HCT116 (cell line): ENCODE measurements around the gene INPP5D. TPM values are rescaled to one million over a fixed set of nuclear protein-coding genes. Genes with fewer than 3 reads are reported as not detected.

Experiments used
- ATAC-seq: fragments of 200-7000 bp; cut with Tn5 transposase; 2 replicates; pipeline ENCODE4 v1.9.1; 2020; ENCODE audit warnings: mild to moderate bottlenecking, moderate library complexity
- BruUV-seq: library from RNA; stranded (reverse); fragments of 400-500 nt; replicated peaks from 2 replicates; lab custom pipeline; 2021; lab: Mats Ljungman, UMichigan
- CTCF ChIA-PET: fragments of 300-600 bp; sonication (Branson Sonifier 250); formaldehyde crosslinking; loops from one replicate; lab custom pipeline; 2021; ENCODE audit warnings: antibody characterized with exemption; lab: Charles Lee
- POLR2A ChIA-PET: fragments of 300-600, 350-600 bp; sonication (Branson Sonifier 250); formaldehyde crosslinking; loops from one replicate; lab custom pipeline; 2021; ENCODE audit warnings: antibody characterized with exemption; lab: Charles Lee
- RAD21 ChIA-PET, 2 experiments: fragments of 300-600 bp; sonication (Branson Sonifier 250); formaldehyde crosslinking; loops; one replicate each; lab custom pipeline; 2023; ENCODE audit warnings: low total read pairs in 2 of 2; ENCODE audit not compliant: uncharacterized antibody in 2 of 2, unreplicated experiment in 2 of 2, low non-redundant PET in 1 of 2; lab: Charles Lee
- DNase-seq: peaks from one replicate; pipeline ENCODE4 v3.0.0-alpha.2; 2010; ENCODE audit warnings: low read depth, low spot score
- H2AFZ ChIP-seq: fragments of 200-600 bp; shearing (Covaris generic), sonication (generic); 2 replicates; pipeline ENCODE4 v1.6.1; 2017; ENCODE audit warnings: low read depth, mixed run types, mixed read lengths, antibody characterized with exemption, low read length; ENCODE audit not compliant: poor library complexity, severe bottlenecking
- H3K27ac ChIP-seq: 2 replicates; pipeline ENCODE4 v1.5.1; 2012; ENCODE audit warnings: low read depth, low read length
- H3K27me3 ChIP-seq: fragments of 200-600 bp; sonication (generic); 2 replicates; pipeline ENCODE4 v1.6.1; 2016; ENCODE audit warnings: mixed run types, low read length, mixed read lengths; ENCODE audit not compliant: insufficient read depth
- H3K36me3 ChIP-seq, 2 experiments: fragments of 200-500 bp in 1 of 2; fragments of 200-600 bp in 1 of 2; sonication (Bioruptor generic) in 1 of 2; sonication (generic) in 1 of 2; 2 replicates each; pipeline versions ENCODE4 v1.5.1 to v1.6.1; 2014 to 2016; ENCODE audit warnings: low read length in 2 of 2, inconsistent platforms in 1 of 2, mixed read lengths in 1 of 2, mixed run types in 1 of 2; ENCODE audit not compliant: insufficient read depth in 2 of 2, control insufficient read depth in 1 of 2
- H3K4me1 ChIP-seq, 2 experiments: fragments of 200-600 bp in 1 of 2; sonication (generic) in 1 of 2; 2 replicates each; pipeline versions ENCODE4 v1.5.1 to v1.6.1; 2012 to 2017; ENCODE audit warnings: low read length in 2 of 2, inconsistent platforms in 1 of 2, mild to moderate bottlenecking in 1 of 2, mixed read lengths in 1 of 2, mixed run types in 1 of 2, moderate library complexity in 1 of 2; ENCODE audit not compliant: insufficient read depth in 2 of 2, control insufficient read depth in 1 of 2
- H3K4me2 ChIP-seq: fragments of 200-600 bp; sonication (generic); 2 replicates; pipeline ENCODE4 v1.6.1; 2017; ENCODE audit warnings: mixed run types, low read length, mixed read lengths
- H3K4me3 ChIP-seq, 2 experiments: fragments of 200-600 bp in 1 of 2; sonication (generic) in 1 of 2; replicated peaks in 1 of 2; 2 replicates each; pipeline ENCODE4 v1.5.1; 2011 to 2016; ENCODE audit warnings: low read length in 2 of 2, control low read depth in 1 of 2, low read depth in 1 of 2, mild to moderate bottlenecking in 1 of 2, mixed read lengths in 1 of 2, mixed run types in 1 of 2
- H3K79me2 ChIP-seq: fragments of 200-600 bp; sonication (generic); 2 replicates; pipeline ENCODE4 v1.6.1; 2017; ENCODE audit warnings: mild to moderate bottlenecking, mixed run types, low read length, moderate library complexity, mixed read lengths; ENCODE audit not compliant: insufficient read depth
- H3K9ac ChIP-seq: fragments of 200-600 bp; sonication (generic); 2 replicates; pipeline ENCODE4 v1.6.1; 2016; ENCODE audit warnings: low read length, mixed read lengths
- H3K9me2 ChIP-seq: fragments of 200-600 bp; sonication (generic), shearing (Covaris generic); 2 replicates; pipeline ENCODE4 v1.6.1; 2017; ENCODE audit warnings: mixed run types, mild to moderate bottlenecking, moderate library complexity; ENCODE audit not compliant: insufficient read depth
- H3K9me3 ChIP-seq, 2 experiments: fragments of 200-500 bp in 1 of 2; fragments of 200-600 bp in 1 of 2; sonication (Bioruptor generic) in 1 of 2; sonication (generic) in 1 of 2; 2 replicates each; pipeline ENCODE4 v1.6.1; 2014 to 2017; ENCODE audit warnings: low read length in 2 of 2, mixed read lengths in 2 of 2, inconsistent platforms in 1 of 2, low read depth in 1 of 2, mild to moderate bottlenecking in 1 of 2, mixed run types in 1 of 2, moderate library complexity in 1 of 2; ENCODE audit not compliant: control insufficient read depth in 1 of 2, insufficient read depth in 1 of 2
- H4K20me1 ChIP-seq: fragments of 200-600 bp; sonication (generic), shearing (Covaris generic); 2 replicates; pipeline ENCODE4 v1.6.1; 2017; ENCODE audit warnings: mixed run types, mild to moderate bottlenecking, moderate library complexity; ENCODE audit not compliant: insufficient read depth
- CBX3 ChIP-seq: IDR thresholded peaks from 2 replicates; pipeline ENCODE4 v1.6.1; 2012; ENCODE audit warnings: low read depth
- EGR1 ChIP-seq: IDR thresholded peaks from 2 replicates; pipeline ENCODE4 v1.6.1; 2012; ENCODE audit warnings: low read depth
- EZH2 ChIP-seq: fragments of 200-600 bp; sonication (generic); IDR thresholded peaks from 2 replicates; pipeline ENCODE4 v1.6.1; 2017; ENCODE audit warnings: antibody characterized with exemption, mixed run types
- EZH2phosphoT487 ChIP-seq: fragments of 200-600 bp; IDR thresholded peaks from 2 replicates; pipeline ENCODE4 v1.6.1; 2018; ENCODE audit warnings: antibody characterized with exemption, borderline replicate concordance
- POLR2A ChIP-seq: IDR thresholded peaks from 2 replicates; pipeline ENCODE4 v1.7.0; 2011; ENCODE audit warnings: borderline replicate concordance; ENCODE audit not compliant: insufficient read depth, insufficient read length; ENCODE audit errors: extremely low read depth
- POLR2AphosphoS5 ChIP-seq: IDR thresholded peaks from 2 replicates; pipeline ENCODE4 v1.6.1; 2011; ENCODE audit warnings: mild to moderate bottlenecking, low read depth, low read length, moderate library complexity
- RAD21 ChIP-seq: IDR thresholded peaks from 2 replicates; pipeline ENCODE4 v1.6.1; 2012; ENCODE audit warnings: low read depth, mild to moderate bottlenecking
- SIN3A ChIP-seq: IDR thresholded peaks from 2 replicates; pipeline ENCODE4 v1.6.1; 2012; ENCODE audit warnings: low read depth
- SP1 ChIP-seq: IDR thresholded peaks from 2 replicates; pipeline ENCODE4 v1.6.1; 2012; ENCODE audit warnings: low read depth
- SRF ChIP-seq: IDR thresholded peaks from 2 replicates; pipeline ENCODE4 v1.6.1; 2012; ENCODE audit warnings: low read depth
- TCF7L2 ChIP-seq: IDR thresholded peaks from 2 replicates; pipeline ENCODE4 v1.7.0; 2011; ENCODE audit warnings: borderline replicate concordance, inconsistent platforms; ENCODE audit not compliant: insufficient read depth, insufficient read length; ENCODE audit errors: extremely low read depth
- YY1 ChIP-seq: IDR thresholded peaks from 2 replicates; pipeline ENCODE4 v1.6.1; 2011; ENCODE audit warnings: low read length, low read depth, moderate library complexity, mild to moderate bottlenecking; ENCODE audit not compliant: insufficient replicate concordance; ENCODE audit errors: extremely low read depth
- ZFX ChIP-seq: fragments of 450-650 bp; IDR thresholded peaks from 2 replicates; pipeline ENCODE4 v1.6.1; 2017
- ZNF274 ChIP-seq: fragments of 200-500 bp; sonication (Bioruptor generic); IDR thresholded peaks from 2 replicates; pipeline ENCODE4 v1.6.1; 2014; ENCODE audit warnings: mild to moderate bottlenecking, low read depth, low read length, inconsistent platforms
- intact Hi-C: fragments of 100-400 bp; cut with micrococcal nuclease; formaldehyde crosslinking; loops from 2 replicates; pipeline ENCODE4 v1.10.0; 2022
- total RNA-seq: library from RNA; stranded (reverse); gene quantifications from one replicate; pipeline ENCODE4 v1.2.1, GENCODE V29; 2021; ENCODE audit not compliant: unreplicated experiment
- TF ChIP-seq, protein P1 (sequence below): IDR thresholded peaks from 2 replicates; pipeline ENCODE4 v1.6.1; 2012
- TF ChIP-seq, protein P2 (sequence below): IDR thresholded peaks from 2 replicates; pipeline ENCODE4 v1.6.1; 2012

INPP5D gene
- total RNA-seq, 1 experiment from 2014 or later, result 1.8 TPM

DNA sequence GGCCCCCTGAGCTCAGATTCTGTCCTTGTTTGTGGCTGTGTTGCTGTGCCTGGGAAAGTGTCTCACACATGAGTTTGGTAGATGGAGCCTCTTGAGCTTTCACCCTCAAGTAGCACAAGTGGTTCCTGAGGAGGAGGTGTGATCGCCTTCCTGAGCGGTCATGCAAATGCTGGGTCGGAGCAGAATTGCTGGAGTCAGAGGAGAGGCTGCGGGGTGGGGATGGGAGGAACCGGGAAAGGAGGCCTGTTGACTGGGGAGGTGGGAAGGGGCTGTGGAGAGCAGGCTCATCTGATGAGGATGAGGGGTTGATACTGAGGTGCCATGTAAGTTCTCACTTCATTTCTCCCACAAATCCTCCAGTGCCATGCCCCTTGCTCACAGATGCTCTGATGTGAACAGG, 142.9 kb downstream of the INPP5D start:
- H3K27me3 ChIP-seq, result no peaks in the 10 kb centered on the region
- no peak overlapping the region for H3K9ac ChIP-seq
- no TSS peak for BruUV-seq
- H3K9me3 ChIP-seq, result no peaks in the 10 kb centered on the region
- no peaks in the 10 kb centered on the region for H3K79me2 ChIP-seq
- H3K4me2 ChIP-seq, result no peak overlapping the region
- H3K4me3 ChIP-seq, result no peak overlapping the region
- H4K20me1 ChIP-seq, result no peaks in the 10 kb centered on the region
- ChIA-PET POLR2A (no interaction called here), RAD21 (no interaction called here)
- H2AFZ ChIP-seq, result no peak overlapping the region
- no peaks in the 10 kb centered on the region for H3K36me3 ChIP-seq
- H3K4me1 ChIP-seq, result peaks cover 4 to 7% of the 10 kb centered on the region in 2 experiments
- no peaks in the 10 kb centered on the region for H3K9me2 ChIP-seq
- ATAC-seq (no peak), DNase-seq (no peak)
- intact Hi-C loops, result no loop called here
- TF ChIP-seq SP1, result no peak
- no peak for TF ChIP-seq EZH2
- TF ChIP-seq POLR2A, result no peak
- TF ChIP-seq, all 23 proteins: peak for 0
- CTCF ChIA-PET, result no interaction called here
- no peak overlapping the region for H3K27ac ChIP-seq

DNA sequence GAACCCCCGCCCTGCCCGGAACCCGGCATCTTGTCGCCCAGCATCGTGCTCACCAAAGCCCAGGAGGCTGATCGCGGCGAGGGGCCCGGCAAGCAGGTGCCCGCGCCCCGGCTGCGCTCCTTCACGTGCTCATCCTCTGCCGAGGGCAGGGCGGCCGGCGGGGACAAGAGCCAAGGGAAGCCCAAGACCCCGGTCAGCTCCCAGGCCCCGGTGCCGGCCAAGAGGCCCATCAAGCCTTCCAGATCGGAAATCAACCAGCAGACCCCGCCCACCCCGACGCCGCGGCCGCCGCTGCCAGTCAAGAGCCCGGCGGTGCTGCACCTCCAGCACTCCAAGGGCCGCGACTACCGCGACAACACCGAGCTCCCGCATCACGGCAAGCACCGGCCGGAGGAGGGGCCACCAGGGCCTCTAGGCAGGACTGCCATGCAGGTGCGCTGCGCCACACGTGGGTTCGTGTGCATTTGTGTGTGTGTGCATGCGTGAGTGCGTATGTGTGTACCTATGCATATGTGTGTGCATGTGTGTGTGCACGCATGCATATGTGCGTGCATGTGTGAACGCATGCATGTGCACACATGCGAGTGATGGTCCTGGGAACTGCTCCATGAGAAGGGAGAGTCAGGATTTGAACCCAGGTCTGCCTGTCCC, 144.3 kb downstream of the INPP5D start:
- POLR2A ChIA-PET, result no interaction called here
- H3K27ac ChIP-seq, result no peak overlapping the region
- H3K9me2 ChIP-seq, result no peaks in the 10 kb centered on the region
- no peak overlapping the region for H3K4me3 ChIP-seq
- BruUV-seq, result no TSS peak
- ATAC-seq (no peak), DNase-seq (no peak)
- RAD21 ChIA-PET, result no interaction called here
- H3K9ac ChIP-seq, result no peak overlapping the region
- CTCF ChIA-PET, result no interaction called here
- intact Hi-C loops, result no loop called here
- no peaks in the 10 kb centered on the region for H3K36me3 ChIP-seq
- H4K20me1 ChIP-seq, result no peaks in the 10 kb centered on the region
- H3K4me2 ChIP-seq, result no peak overlapping the region
- TF ChIP-seq TCF7L2 (no peak), POLR2A (no peak), ZFX (no peak), SIN3A (no peak), RAD21 (no peak), YY1 (no peak), CBX3 (no peak), SRF (no peak), EZH2phosphoT487 (no peak), EGR1 (no peak), ZNF274 (no peak), POLR2AphosphoS5 (no peak), SP1 (no peak)
- TF ChIP-seq, protein P1, sequence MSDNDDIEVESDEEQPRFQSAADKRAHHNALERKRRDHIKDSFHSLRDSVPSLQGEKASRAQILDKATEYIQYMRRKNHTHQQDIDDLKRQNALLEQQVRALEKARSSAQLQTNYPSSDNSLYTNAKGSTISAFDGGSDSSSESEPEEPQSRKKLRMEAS, result no peak
- TF ChIP-seq, protein P2, sequence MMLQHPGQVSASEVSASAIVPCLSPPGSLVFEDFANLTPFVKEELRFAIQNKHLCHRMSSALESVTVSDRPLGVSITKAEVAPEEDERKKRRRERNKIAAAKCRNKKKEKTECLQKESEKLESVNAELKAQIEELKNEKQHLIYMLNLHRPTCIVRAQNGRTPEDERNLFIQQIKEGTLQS, result no peak
- H3K4me1 ChIP-seq, result peaks cover 16 to 20% of the 10 kb centered on the region in 2 experiments
- H3K27me3 ChIP-seq, result no peaks in the 10 kb centered on the region
- no peaks in the 10 kb centered on the region for H3K79me2 ChIP-seq
- no peak overlapping the region for H2AFZ ChIP-seq
- no peaks in the 10 kb centered on the region for H3K9me3 ChIP-seq
